Measurements from ENCODE around the gene USP50. TPM values are rescaled to one million over a fixed set of nuclear protein-coding genes. Genes with fewer than 3 reads are reported as not detected.

Gene USP50
- total RNA-seq, 1 experiment from 2014 or later: 0.39 TPM

GRCh38 chr15:50556642-50557371 is 10.3 kb upstream of the USP50 start:
- POLR2A ChIA-PET (ENCODE audit: low non-redundant PET): no interaction called here

GRCh38 chr15:50552238-50552637 is 5.8 kb upstream of the USP50 start:
- Histone ChIP-seq H3K27me3 (replicated peaks; ENCODE audit: insufficient read depth, low read depth, low read length, poor library complexity) (no peaks in the 10 kb centered on the region), H3K9me3 (ENCODE audit: low read depth, low read length, poor library complexity, severe bottlenecking) (no peaks in the 10 kb centered on the region), H3K27ac (ENCODE audit: low read depth, low read length, poor library complexity, severe bottlenecking) (no peak overlapping the region), H3K4me1 (ENCODE audit: insufficient read depth, low read length, poor library complexity, severe bottlenecking) (no peaks in the 10 kb centered on the region), H3K36me3 (ENCODE audit: insufficient read depth, low read length, poor library complexity, severe bottlenecking) (no peaks in the 10 kb centered on the region), H3K4me3 (ENCODE audit: low read depth, low read length, poor library complexity, severe bottlenecking) (no peak overlapping the region)
- no peak for TF ChIP-seq EZH2 (IDR thresholded peaks at IDR 0.05; ENCODE audit: borderline replicate concordance, low read depth, low read length, poor library complexity, severe bottlenecking)
- TF ChIP-seq CTCF (conservative IDR thresholded peaks at IDR 0.05; ENCODE audit: low read depth, low read length): no peak
- DNase-seq (ENCODE audit: low spot score): no peak
- CTCF ChIA-PET: no interaction called here
- intact Hi-C loops (cut with micrococcal nuclease; ENCODE audit: unreplicated experiment): no loop called here
- POLR2A ChIA-PET (ENCODE audit: low non-redundant PET): no interaction called here
- BruUV-seq (replicated peaks): no TSS peak

More at GRCh38 chr15:50556642-50557371, 10.3 kb upstream of the USP50 start:
- no TSS peak for BruUV-seq (replicated peaks)
- H3K36me3 ChIP-seq (ENCODE audit: insufficient read depth, low read length, poor library complexity, severe bottlenecking): peaks cover 4% of the 10 kb centered on the region
- intact Hi-C loops (cut with micrococcal nuclease; ENCODE audit: unreplicated experiment): no loop called here
- no peaks in the 10 kb centered on the region for H3K9me3 ChIP-seq (ENCODE audit: low read depth, low read length, poor library complexity, severe bottlenecking)
- no peak overlapping the region for H3K27ac ChIP-seq (ENCODE audit: low read depth, low read length, poor library complexity, severe bottlenecking)
- CTCF ChIA-PET: no interaction called here
- H3K4me3 ChIP-seq (ENCODE audit: low read depth, low read length, poor library complexity, severe bottlenecking): no peak overlapping the region
- H3K4me1 ChIP-seq (ENCODE audit: insufficient read depth, low read length, poor library complexity, severe bottlenecking): no peaks in the 10 kb centered on the region
- no peak for TF ChIP-seq EZH2 (IDR thresholded peaks at IDR 0.05; ENCODE audit: borderline replicate concordance, low read depth, low read length, poor library complexity, severe bottlenecking)
- no peak for TF ChIP-seq CTCF (conservative IDR thresholded peaks at IDR 0.05; ENCODE audit: low read depth, low read length)
- H3K27me3 ChIP-seq (replicated peaks; ENCODE audit: insufficient read depth, low read depth, low read length, poor library complexity): no peaks in the 10 kb centered on the region
- DNase-seq (ENCODE audit: low spot score): no peak

GRCh38 chr15:50549326-50549725 is 2.9 kb upstream of the USP50 start:
- Histone ChIP-seq H3K4me1 (ENCODE audit: insufficient read depth, low read length, poor library complexity, severe bottlenecking) (no peaks in the 10 kb centered on the region), H3K27me3 (replicated peaks; ENCODE audit: insufficient read depth, low read depth, low read length, poor library complexity) (no peaks in the 10 kb centered on the region), H3K36me3 (ENCODE audit: insufficient read depth, low read length, poor library complexity, severe bottlenecking) (no peaks in the 10 kb centered on the region), H3K9me3 (ENCODE audit: low read depth, low read length, poor library complexity, severe bottlenecking) (no peaks in the 10 kb centered on the region), H3K27ac (ENCODE audit: low read depth, low read length, poor library complexity, severe bottlenecking) (no peak overlapping the region), H3K4me3 (ENCODE audit: low read depth, low read length, poor library complexity, severe bottlenecking) (no peak overlapping the region)
- ChIA-PET POLR2A (ENCODE audit: low non-redundant PET) (no interaction called here), CTCF (no interaction called here)
- no TSS peak for BruUV-seq (replicated peaks)
- DNase-seq (ENCODE audit: low spot score): no peak
- intact Hi-C loops (cut with micrococcal nuclease; ENCODE audit: unreplicated experiment): no loop called here
- TF ChIP-seq CTCF (conservative IDR thresholded peaks at IDR 0.05; ENCODE audit: low read depth, low read length): no peak
- no peak for TF ChIP-seq EZH2 (IDR thresholded peaks at IDR 0.05; ENCODE audit: borderline replicate concordance, low read depth, low read length, poor library complexity, severe bottlenecking)
